ENCODE measurements around the gene GRM1.

The GRM1 gene

GRCh38 chr6:146028851-146029572 lies at the start of gene GRM1:
GRM1 (plus strand) TSS chr6:146029062; CDS start chr6:146029518, 456 bp downstream.
- DNase-seq, result no peak

- no peak for DNase-seq
Observed at GRCh38 chr6:146009338-146009737, 19.5 kb upstream of the GRM1 start.

- no peak for DNase-seq
Observed at GRCh38 chr6:146014233-146014632, 14.6 kb upstream of the GRM1 start.

- DNase-seq, result no peak
Observed at GRCh38 chr6:146017672-146018071, 11.2 kb upstream of the GRM1 start.

- no peak for DNase-seq
Observed at GRCh38 chr6:146026873-146027272, 2.0 kb upstream of the GRM1 start.

- DNase-seq, result peak; percentile 1 to 3
Observed at GRCh38 chr6:146027586-146028251, 1.1 kb upstream of the GRM1 start.

- no peak for DNase-seq
Observed at GRCh38 chr6:146028252-146028795, 538 bp upstream of the GRM1 start.

- no peak for DNase-seq
Observed at GRCh38 chr6:146029573-146030184, 817 bp downstream of the GRM1 start.

GRCh38 chr6:146032387-146032786 lies 3.5 kb downstream of the GRM1 start:
- DNase-seq, result no peak

- no peak for DNase-seq
Observed at GRCh38 chr6:146040360-146040759, 11.5 kb downstream of the GRM1 start.

- peak in 1 of 2 experiments; percentile 4 for DNase-seq
Observed at GRCh38 chr6:146041282-146041681, 12.4 kb downstream of the GRM1 start.

- DNase-seq, result no peak
Observed at GRCh38 chr6:146047371-146047770, 18.5 kb downstream of the GRM1 start.

GRCh38 chr6:146050168-146050567 lies 21.3 kb downstream of the GRM1 start:
- DNase-seq, result no peak

- no peak for DNase-seq
Observed at GRCh38 chr6:146056506-146056905, 27.6 kb downstream of the GRM1 start.

GRCh38 chr6:146065690-146066089 lies 36.8 kb downstream of the GRM1 start:
- no peak for DNase-seq

GRCh38 chr6:146066506-146066905 lies 37.6 kb downstream of the GRM1 start:
- no peak for DNase-seq

GRCh38 chr6:146071781-146072180 lies 42.9 kb downstream of the GRM1 start:
- DNase-seq, result no peak

- no peak for DNase-seq
Observed at GRCh38 chr6:146077992-146078391, 49.1 kb downstream of the GRM1 start.

GRCh38 chr6:146087386-146087785 lies 58.5 kb downstream of the GRM1 start:
- no peak for DNase-seq

- DNase-seq, result no peak
Observed at GRCh38 chr6:146090474-146090873, 61.6 kb downstream of the GRM1 start.

- DNase-seq, result no peak
Observed at GRCh38 chr6:146092961-146093686, 64.3 kb downstream of the GRM1 start.

GRCh38 chr6:146095481-146095880 lies 66.6 kb downstream of the GRM1 start:
- DNase-seq, result no peak

- DNase-seq, result no peak
Observed at GRCh38 chr6:146097586-146097985, 68.7 kb downstream of the GRM1 start.

Data from NCI-H1930 (cell line).